GM18511 (cell line): ENCODE measurements around the gene C10orf53.

Experiments used
- ATAC-seq: cut with Tn5 transposase; IDR thresholded peaks from one replicate; pipeline ENCODE4 v1.9.1; 2021; ENCODE audit warnings: mild to moderate bottlenecking, moderate library complexity; ENCODE audit not compliant: unreplicated experiment

The C10orf53 gene

DNA sequence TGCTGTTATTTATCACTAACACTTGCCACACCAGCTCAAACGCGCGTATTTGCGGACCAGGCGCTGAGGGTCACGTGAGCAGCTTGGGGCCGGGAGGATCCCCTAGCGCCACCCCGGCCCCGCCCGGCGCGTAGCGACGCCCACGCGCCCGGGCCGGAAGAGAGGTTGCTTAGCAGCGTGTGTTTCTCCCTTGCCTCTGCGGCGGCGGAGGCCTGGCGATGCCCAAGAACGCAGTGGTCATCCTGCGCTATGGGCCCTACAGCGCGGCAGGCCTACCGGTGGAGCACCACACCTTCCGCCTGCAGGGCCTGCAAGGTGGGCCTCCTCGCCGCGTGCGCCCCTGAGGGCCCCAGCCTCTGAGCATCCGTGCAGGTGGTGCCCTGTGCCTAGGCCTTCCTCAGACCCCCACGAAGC lies at the start of gene C10orf53:
C10orf53 (plus strand) TSS at position 172 of the 414 bp plus-strand sequence; CDS start at position 219, 47 bp downstream.
- ATAC-seq: no peak

GRCh38 chr10:49631975-49632374 lies 47.5 kb upstream of the C10orf53 start:
- ATAC-seq: no peak

DNA sequence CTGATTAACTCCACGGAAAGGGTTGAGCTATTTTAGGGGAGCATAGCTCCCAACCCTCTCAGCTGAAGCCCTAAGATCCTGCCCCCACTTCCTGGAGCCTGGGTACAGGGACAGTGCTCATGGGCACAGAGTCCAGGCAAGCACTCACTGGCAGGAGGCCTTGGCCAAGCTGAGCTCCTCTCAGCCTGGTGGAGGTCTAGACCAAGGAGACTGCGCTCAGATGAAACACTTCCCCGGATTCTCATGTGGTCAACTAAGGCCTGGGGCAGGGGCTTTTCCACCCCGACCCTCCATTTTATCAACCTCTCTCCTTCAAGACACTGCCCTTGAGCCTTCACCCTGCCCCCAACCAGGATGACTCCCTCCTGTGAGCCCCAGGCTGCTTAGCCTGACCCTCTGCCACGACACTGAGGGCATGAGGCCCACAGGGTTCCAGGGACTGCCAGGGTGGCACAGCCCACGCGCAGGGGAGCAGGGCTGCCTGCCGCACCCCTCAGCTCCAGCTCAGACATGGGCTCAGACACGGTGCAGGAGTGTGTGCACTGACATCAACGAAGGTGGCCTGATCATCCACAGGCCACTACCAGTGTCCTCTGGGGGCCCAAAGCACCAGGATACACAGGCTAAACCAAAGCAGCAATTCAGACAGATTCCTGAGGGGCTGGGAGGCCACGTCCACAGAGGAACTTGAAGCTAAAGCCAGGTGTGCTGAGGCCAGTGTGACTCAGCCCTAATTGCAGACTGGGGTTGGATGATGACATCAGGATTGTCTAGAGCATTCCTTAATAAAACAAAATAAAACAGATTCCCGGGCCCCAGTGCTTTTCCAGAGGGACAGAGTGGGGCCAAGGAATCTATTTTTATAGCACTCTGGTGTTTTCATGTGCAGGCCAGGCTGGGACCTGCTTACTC lies 46.8 kb upstream of the C10orf53 start:
- no peak for ATAC-seq

GRCh38 chr10:49633327-49634068 lies 46.0 kb upstream of the C10orf53 start:
- ATAC-seq: no peak

DNA sequence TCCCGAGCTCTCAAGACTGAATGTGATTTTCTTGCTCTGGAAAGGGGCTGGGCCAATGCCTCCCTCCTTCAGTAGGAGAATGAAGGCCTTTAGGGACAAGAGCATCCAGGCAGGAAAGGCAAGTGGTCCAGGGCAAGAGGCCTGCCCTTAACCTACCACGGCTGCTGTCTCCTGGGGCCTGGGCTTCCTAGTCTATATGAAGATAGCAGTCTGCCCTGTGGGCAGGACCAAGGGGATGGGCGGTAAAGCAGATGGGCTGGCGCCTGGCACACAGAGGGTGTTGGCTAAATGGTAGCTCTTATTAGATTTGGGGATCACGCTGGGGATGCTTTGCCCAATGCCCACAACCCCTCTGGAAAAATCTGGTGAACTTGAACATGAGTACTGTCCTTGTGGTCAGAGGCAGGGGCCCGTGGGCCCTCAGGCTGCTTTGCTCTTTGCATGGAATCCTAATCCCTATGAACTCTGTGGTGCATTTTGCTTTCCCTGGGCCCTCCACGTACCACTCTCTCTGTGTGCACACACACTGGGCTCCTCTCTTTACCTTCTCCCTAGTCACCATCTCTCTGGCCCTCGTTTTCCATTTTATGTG lies 45.3 kb upstream of the C10orf53 start:
- ATAC-seq: no peak

DNA sequence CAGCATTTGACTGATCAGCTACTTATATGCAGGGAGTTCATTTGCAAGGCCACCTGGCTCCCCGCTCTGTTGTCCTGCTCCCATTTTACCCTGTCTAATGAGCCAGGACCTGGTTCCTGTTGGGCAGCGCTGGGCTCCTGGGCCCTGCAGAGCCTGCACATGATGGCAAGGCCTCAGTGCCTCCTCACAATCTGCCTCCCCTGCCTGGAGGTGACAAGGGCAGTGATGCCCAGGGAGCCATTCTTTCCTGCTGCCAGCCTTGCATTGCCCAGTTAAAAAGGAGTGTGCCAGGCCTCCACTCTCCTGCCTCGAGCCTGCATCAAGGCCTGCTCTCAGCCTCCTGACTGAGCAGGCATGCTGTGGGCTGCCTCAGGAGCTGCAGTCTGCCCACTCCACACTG lies 37.1 kb upstream of the C10orf53 start:
- ATAC-seq: no peak

- no peak for ATAC-seq
Measured at GRCh38 chr10:49643241-49644034, 36.0 kb upstream of the C10orf53 start.

- ATAC-seq: no peak
Measured at GRCh38 chr10:49644035-49644646, 35.3 kb upstream of the C10orf53 start.

DNA sequence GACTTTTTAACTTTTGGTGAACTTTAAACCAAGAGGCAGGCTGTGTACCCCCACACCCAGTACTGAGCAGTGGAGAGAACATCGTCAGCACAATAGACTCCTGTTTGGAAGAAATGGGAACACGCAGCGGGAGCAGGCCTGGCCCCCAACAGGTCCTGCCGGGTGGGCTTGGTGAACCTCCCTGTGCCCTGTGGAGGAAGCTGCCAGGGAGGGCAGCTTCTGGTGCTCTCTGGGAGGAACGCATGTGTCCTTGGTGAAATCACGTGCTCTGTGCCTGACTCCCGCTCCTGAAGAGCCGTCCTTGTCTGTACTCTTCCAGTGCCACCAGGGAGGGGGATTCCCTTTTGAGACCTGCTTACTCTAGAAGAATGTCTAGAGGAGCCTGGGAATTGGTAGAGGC lies 34.0 kb upstream of the C10orf53 start:
- ATAC-seq: no peak

DNA sequence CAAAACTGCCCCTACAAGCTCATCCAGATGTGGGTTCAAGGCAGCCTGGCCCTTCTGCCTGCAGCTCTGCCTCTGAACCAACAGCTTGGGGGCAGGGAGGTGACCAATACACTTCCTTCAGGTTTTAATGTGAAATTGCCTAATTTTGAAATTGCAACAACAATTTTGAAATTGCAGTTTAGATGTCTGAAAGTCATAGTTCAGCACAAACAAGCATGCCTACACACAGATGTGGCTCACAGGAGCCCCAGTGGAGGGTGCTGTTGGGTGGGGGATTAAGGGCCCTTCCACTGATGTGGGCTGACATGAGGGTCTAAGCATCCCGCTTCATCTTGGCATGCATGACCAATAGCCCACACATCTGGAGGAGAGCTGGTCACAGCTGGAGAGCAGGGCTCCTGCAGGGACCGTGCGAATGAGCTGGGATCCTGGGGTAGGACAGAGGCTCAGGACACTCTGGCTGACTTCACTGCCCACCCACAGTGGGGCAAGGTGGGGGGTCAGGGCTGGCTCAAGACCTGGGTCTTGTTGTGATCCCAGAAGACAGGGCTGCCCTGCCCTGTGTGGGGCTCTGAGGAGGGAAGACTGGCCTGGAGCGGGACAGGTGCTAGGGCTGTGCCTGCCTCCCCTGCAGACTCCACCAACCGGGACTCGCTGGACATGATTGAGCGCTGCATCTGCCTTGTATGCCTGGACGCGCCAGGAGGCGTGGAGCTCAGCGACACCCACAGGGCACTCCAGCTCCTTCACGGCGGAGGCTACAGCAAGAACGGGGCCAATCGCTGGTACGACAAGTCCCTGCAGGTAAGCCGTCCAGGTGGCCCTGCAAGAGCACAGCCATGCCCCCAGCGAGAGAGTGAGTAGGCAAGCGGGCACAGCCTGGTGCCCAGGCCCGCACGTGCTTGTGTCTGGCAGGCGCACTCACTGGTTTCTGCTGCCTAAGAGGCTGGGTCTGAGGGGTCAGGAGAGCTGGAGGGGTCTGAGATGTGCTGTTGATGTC lies 33.3 kb upstream of the C10orf53 start:
- no peak for ATAC-seq

DNA sequence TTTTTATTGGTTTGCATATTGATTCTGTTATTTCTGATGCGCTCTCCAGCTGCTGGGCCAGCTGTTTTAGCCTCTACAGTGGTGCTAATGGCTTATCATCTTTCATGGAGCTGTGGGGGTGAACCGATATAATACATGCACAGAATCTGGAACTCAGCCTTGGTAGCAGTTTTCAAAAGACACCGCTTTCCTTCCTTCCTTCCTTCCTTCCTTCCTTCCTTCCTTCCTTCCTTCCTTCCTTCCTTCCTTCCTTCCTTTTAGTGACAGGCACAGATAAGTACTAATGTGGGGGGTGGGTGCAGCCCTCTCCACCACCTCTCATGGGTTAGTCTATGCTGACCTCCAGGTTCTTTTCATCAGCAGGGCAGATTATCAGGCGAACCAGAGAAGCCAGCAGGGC lies 31.9 kb upstream of the C10orf53 start:
- ATAC-seq: no peak

- no peak for ATAC-seq
Measured at GRCh38 chr10:49647985-49648795, 31.3 kb upstream of the C10orf53 start.

- no peak for ATAC-seq
Measured at GRCh38 chr10:49649294-49649693, 30.2 kb upstream of the C10orf53 start.

- no peak for ATAC-seq
Measured at GRCh38 chr10:49649936-49650723, 29.3 kb upstream of the C10orf53 start.

- no peak for ATAC-seq
Measured at GRCh38 chr10:49650724-49651034, 28.8 kb upstream of the C10orf53 start.

- ATAC-seq: no peak
Measured at GRCh38 chr10:49651039-49651835, 28.2 kb upstream of the C10orf53 start.

- no peak for ATAC-seq
Measured at GRCh38 chr10:49651917-49652316, 27.5 kb upstream of the C10orf53 start.
